Ascending aorta (tissue), 2 donors: ENCODE data around the gene ANKRD33B. TPM values are rescaled to one million over a fixed set of nuclear protein-coding genes. Genes with fewer than 3 reads are reported as not detected.

Experiments
- DNase-seq, 2 donors: peaks; one replicate each; pipeline ENCODE4 v3.0.0-alpha.2; 2019; ENCODE audit warnings: low spot score in 2 of 2
- H3K27ac ChIP-seq, 2 donors: fragments of 200-600 bp; sonication (generic); one replicate each; pipeline ENCODE4 v1.5.1; 2016 to 2017; ENCODE audit warnings: mild to moderate bottlenecking in 1 of 2
- H3K27me3 ChIP-seq: fragments of 200-600 bp; sonication (generic); one replicate; pipeline ENCODE4 v1.5.1; 2017
- H3K36me3 ChIP-seq, 2 donors: fragments of 200-600 bp; sonication (generic); one replicate each; pipeline ENCODE4 v1.5.1; 2016
- H3K4me1 ChIP-seq, 2 donors: fragments of 200-600 bp; sonication (generic); one replicate each; pipeline ENCODE4 v1.5.1; 2016 to 2017; ENCODE audit warnings: mild to moderate bottlenecking in 1 of 2
- H3K4me3 ChIP-seq, 2 donors: fragments of 200-600 bp; sonication (generic); one replicate each; pipeline ENCODE4 v1.5.1; 2016 to 2017; ENCODE audit warnings: mild to moderate bottlenecking in 1 of 2
- H3K9me3 ChIP-seq, 2 donors: fragments of 200-600 bp; sonication (generic); one replicate each; pipeline ENCODE4 v1.5.1; 2016
- intact Hi-C: fragments of 100-400 bp; cut with DNase I; formaldehyde crosslinking; loops from one replicate; pipeline ENCODE4 v1.15.1; 2023
- total RNA-seq: library from RNA; depleted of rRNA; stranded (reverse); fragments of >200 nt; gene quantifications from one replicate; pipeline ENCODE4 v1.1.0, GENCODE V29; 2016
- TF ChIP-seq, protein P1 (sequence below), 3 experiments: fragments of 200-600 bp in 2 of 3; fragments of 450-650 bp in 1 of 3; sonication (generic) in 2 of 3; IDR thresholded peaks; one replicate each; pipeline ENCODE4 v1.5.1; 2016 to 2019; ENCODE audit warnings: antibody characterized with exemption in 3 of 3, mild to moderate bottlenecking in 1 of 3, moderate library complexity in 1 of 3

ANKRD33B gene
- total RNA-seq, 1 donor from 2014 or later: 7.2 TPM

DNA sequence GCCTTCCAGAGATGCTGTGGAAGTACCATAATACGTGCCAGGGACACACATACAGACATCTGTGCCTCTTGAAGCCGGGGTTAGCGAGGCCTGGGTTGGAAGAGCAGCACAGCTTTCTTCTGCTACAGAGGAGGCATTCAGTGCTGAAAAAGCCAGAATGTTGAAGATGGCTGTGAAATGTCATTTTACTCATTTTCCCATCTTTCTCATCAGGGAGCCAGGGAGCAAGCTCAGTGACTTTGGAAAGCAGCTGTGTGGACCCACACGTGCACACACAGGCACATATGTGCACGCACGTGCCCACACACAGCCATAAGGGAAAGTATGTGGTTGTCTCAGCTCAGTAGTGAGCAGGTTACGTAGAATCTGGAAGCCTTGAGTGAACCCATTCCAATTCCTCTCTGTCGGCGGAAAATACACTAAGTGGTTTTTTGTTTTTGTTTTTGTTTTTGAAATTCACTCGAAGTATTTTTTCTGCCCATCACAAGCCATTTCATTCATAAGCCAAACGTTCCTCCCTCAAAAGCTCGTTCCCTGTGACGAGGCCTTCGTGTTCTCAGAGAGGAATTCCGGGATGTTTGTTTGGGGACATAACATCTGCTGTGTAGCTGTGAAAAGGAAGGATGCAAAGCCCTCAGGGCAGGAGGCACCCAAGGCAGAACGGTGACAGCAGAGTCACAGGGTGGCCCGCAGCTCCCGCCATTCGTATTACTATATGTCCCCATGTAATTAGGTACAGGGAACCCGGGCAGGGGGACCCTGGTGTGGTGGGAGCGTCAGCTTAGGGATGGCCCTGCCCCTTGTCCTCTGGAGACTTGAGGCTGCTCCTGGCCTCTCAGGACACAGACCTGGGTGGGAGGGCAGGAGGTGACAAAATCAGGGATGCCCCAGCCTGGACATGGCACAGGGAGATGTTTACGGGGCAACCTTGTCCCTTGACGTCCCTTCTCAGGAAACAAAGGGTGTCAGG is 29.0 kb upstream of the ANKRD33B start:
- no peak for DNase-seq
- Histone ChIP-seq H3K4me3 (no peak overlapping the region), H3K4me1 (peaks cover 0 to 3% of the 10 kb centered on the region in 2 donors), H3K27me3 (no peaks in the 10 kb centered on the region), H3K27ac (no peak overlapping the region), H3K36me3 (no peaks in the 10 kb centered on the region), H3K9me3 (no peaks in the 10 kb centered on the region)
- TF ChIP-seq, protein P1, sequence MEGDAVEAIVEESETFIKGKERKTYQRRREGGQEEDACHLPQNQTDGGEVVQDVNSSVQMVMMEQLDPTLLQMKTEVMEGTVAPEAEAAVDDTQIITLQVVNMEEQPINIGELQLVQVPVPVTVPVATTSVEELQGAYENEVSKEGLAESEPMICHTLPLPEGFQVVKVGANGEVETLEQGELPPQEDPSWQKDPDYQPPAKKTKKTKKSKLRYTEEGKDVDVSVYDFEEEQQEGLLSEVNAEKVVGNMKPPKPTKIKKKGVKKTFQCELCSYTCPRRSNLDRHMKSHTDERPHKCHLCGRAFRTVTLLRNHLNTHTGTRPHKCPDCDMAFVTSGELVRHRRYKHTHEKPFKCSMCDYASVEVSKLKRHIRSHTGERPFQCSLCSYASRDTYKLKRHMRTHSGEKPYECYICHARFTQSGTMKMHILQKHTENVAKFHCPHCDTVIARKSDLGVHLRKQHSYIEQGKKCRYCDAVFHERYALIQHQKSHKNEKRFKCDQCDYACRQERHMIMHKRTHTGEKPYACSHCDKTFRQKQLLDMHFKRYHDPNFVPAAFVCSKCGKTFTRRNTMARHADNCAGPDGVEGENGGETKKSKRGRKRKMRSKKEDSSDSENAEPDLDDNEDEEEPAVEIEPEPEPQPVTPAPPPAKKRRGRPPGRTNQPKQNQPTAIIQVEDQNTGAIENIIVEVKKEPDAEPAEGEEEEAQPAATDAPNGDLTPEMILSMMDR (IDR thresholded peaks at IDR 0.05): no peak
- intact Hi-C loops: no loop called here

DNA sequence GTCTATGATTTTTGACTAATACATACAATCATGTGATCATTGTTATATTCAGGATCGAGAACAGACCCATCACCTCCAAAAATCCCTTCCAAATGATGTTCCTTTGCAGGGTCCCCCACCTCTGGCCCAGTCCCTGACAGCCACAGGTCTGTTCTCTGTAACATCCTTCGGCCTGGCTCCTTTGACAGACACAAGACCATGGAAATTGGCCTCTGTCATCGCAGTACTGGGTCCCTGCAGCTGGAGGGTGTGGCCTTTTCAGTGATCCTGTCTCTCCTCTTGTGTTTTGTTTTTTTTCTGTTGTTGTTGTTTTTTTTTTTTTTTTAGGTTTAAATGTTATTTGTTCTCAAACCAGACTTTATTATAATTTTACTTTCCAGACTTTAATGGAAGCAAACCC is 27.4 kb upstream of the ANKRD33B start:
- no peak overlapping the region for H3K27ac ChIP-seq
- no peaks in the 10 kb centered on the region for H3K9me3 ChIP-seq
- no peak for DNase-seq
- no peaks in the 10 kb centered on the region for H3K36me3 ChIP-seq
- intact Hi-C loops: no loop called here
- no peak overlapping the region for H3K4me3 ChIP-seq
- no peaks in the 10 kb centered on the region for H3K27me3 ChIP-seq
- TF ChIP-seq, protein P1 (IDR thresholded peaks at IDR 0.05): no peak
- peaks cover 0 to 3% of the 10 kb centered on the region in 2 donors for H3K4me1 ChIP-seq

DNA sequence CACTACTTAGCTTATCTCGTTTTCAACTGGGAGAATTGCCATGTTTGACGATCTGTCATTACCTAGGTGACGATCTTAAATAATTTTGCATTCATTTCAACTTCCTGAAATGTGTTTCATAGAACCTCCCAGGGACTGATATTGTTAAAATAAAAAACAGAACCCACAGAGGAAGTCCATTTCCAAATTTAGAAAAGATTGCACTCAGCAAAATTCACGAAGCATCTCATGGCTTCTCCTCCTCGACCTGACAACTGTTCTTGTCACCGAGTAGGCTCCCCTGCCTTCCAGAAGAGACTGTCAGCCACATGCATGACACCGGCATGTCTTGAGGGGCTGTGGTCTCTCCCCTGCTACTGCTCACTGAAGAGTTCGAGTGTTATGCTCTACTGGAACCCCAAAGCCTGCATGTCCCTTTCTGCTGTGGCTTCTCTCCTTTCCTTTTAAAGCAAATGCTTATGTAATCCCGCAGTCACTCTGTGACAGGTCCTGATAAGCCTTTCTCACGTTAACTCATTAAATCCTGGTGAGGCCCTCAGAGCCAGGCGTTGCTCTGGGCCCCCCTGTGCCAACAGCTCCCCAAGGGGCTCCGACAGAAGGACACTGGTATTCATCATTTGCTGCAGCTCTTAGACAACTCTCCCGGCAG is 26.8 kb upstream of the ANKRD33B start:
- no peak for DNase-seq
- intact Hi-C loops: no loop called here

DNA sequence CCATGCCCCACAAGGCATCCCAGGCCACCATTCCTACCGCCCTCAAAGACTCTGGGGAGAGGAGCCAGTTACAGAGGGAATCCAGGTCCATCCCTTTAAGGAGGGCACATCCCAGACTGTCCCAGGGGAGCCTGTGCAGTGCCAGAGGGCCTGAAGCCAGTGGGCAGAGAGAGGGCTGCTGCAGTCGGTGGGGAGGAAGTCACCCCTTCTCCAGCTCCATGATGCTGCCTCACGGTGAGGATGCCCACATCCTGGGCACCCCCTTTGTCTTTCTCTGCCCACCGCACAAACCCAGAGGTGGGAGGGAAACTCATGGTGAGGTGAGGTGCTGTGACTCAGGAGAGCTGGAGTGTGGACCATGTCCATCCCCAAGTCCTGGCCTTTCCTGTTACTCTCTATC is 26.2 kb upstream of the ANKRD33B start:
- intact Hi-C loops: no loop called here
- TF ChIP-seq, protein P1 (IDR thresholded peaks at IDR 0.05): no peak
- peaks cover 0 to 3% of the 10 kb centered on the region in 2 donors for H3K4me1 ChIP-seq
- no peak overlapping the region for H3K27ac ChIP-seq
- H3K27me3 ChIP-seq: no peaks in the 10 kb centered on the region
- H3K4me3 ChIP-seq: peak overlapping the region in 1 of 2 donors; percentile 44
- H3K36me3 ChIP-seq: no peaks in the 10 kb centered on the region
- H3K9me3 ChIP-seq: no peaks in the 10 kb centered on the region
- no peak for DNase-seq

More for the DNA sequence above, 26.8 kb upstream of the ANKRD33B start:
- TF ChIP-seq, protein P1 (IDR thresholded peaks at IDR 0.05): no peak
- H3K4me3 ChIP-seq: peak overlapping the region in 1 of 2 donors; percentile 44
- no peaks in the 10 kb centered on the region for H3K9me3 ChIP-seq
- H3K27me3 ChIP-seq: no peaks in the 10 kb centered on the region
- no peak overlapping the region for H3K27ac ChIP-seq
- H3K4me1 ChIP-seq: peaks cover 0 to 3% of the 10 kb centered on the region in 2 donors
- no peaks in the 10 kb centered on the region for H3K36me3 ChIP-seq

DNA sequence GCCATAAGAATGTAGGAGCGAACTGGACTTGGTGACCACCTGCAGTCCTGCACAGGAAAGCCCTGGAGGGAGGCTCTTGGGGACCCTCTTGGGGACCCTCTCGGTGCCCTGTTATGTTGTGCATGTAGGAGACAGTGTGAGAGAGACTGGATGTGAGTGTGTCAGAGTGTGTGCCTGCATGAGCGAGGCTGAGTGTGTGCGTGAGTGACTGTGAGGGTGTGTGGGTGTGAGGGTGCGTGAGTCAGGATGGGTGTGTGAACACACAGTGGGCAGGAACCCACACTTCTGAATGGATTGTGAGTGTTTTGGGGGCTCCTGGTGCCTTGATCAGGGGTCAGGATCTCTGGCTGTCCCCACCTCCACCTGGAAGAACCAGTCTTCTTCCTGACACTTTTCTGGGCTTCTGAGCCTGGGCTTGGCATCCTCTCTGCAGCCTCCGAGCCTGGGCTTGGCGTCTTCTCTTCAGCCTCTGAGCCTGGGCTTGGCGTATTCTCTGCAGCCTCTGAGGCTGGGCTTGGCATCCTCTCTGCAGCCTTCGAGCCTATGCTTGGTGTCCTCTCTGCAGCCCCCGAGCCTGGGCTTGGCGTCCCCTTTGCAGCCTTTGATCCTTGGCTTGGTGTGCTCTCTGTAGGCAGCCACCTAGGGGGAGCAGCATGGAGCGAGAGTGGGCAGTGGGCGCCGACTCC is 25.6 kb upstream of the ANKRD33B start:
- Histone ChIP-seq H3K27me3 (no peaks in the 10 kb centered on the region), H3K36me3 (no peaks in the 10 kb centered on the region), H3K27ac (no peak overlapping the region), H3K9me3 (no peaks in the 10 kb centered on the region), H3K4me1 (peaks cover 0 to 3% of the 10 kb centered on the region in 2 donors), H3K4me3 (no peak overlapping the region)
- DNase-seq: no peak
- TF ChIP-seq, protein P1 (IDR thresholded peaks at IDR 0.05): no peak
- intact Hi-C loops: no loop called here
